GM12878 (cell line): Measurements from ENCODE around the gene C4B. TPM values are rescaled to one million over a fixed set of nuclear protein-coding genes. Genes with fewer than 3 reads are reported as not detected.

Source experiments
- ATAC-seq: fragments of 200-7000 bp; cut with Tn5 transposase; 3 replicates; pipeline ENCODE4 v1.9.1; 2020; ENCODE audit warnings: mild to moderate bottlenecking, moderate library complexity
- BruUV-seq: library from RNA; stranded (reverse); fragments of 400-500 nt; replicated peaks from 2 replicates; lab custom pipeline; 2021; lab: Mats Ljungman, UMichigan
- CTCF ChIA-PET: fragments of 300-600 bp; sonication (Branson Sonifier 250); formaldehyde crosslinking; extraction: SDS; loops from one replicate; lab custom pipeline; 2021; ENCODE audit warnings: inconsistent platforms; lab: Yijun Ruan, JAX
- POLR2A ChIA-PET: fragments of 350-600 bp; formaldehyde crosslinking; extraction: SDS; loops from one replicate; lab custom pipeline; 2021; ENCODE audit warnings: inconsistent platforms; lab: Charles Lee
- RAD21 ChIA-PET: fragments of 300-600 bp; sonication (Branson Sonifier 250); formaldehyde crosslinking; loops from one replicate; lab custom pipeline; 2023; ENCODE audit warnings: antibody characterized with exemption; ENCODE audit not compliant: unreplicated experiment; lab: Charles Lee
- SMC1A ChIA-PET: fragments of 300-600 bp; sonication (Branson Sonifier 250); formaldehyde crosslinking; loops from one replicate; lab custom pipeline; 2023; ENCODE audit not compliant: unreplicated experiment, uncharacterized antibody; lab: Charles Lee
- DNase-seq: peaks from one replicate; pipeline ENCODE4 v3.0.0-alpha.2; 2011; ENCODE audit warnings: low read depth, low spot score
- FAIRE-seq: peaks from 3 replicates; lab custom pipeline; 2011; peaks lifted over from hg19 to GRCh38; lab: Jason Lieb, UNC
- H2AFZ ChIP-seq: 2 replicates; pipeline ENCODE4 v1.6.0; 2011; ENCODE audit warnings: low read depth, low read length, control low read depth; ENCODE audit not compliant: control insufficient read depth
- H3K27ac ChIP-seq: 2 replicates; pipeline ENCODE4 v1.5.1; 2011; ENCODE audit warnings: control low read depth; ENCODE audit not compliant: control insufficient read depth, insufficient read depth
- H3K27me3 ChIP-seq, 2 experiments: replicated peaks in 1 of 2; 2 replicates each; pipeline versions ENCODE4 v1.6.0 to v1.6.1; 2011; ENCODE audit warnings: low read length in 1 of 2; ENCODE audit not compliant: control insufficient read depth in 2 of 2, insufficient read depth in 2 of 2
- H3K36me3 ChIP-seq, 2 experiments: 2 replicates each; pipeline ENCODE4 v1.5.1; 2011; ENCODE audit warnings: low read length in 1 of 2; ENCODE audit not compliant: control insufficient read depth in 2 of 2, insufficient read depth in 2 of 2
- H3K4me1 ChIP-seq: 2 replicates; pipeline ENCODE4 v1.6.1; 2011; ENCODE audit warnings: mild to moderate bottlenecking, low read length, moderate library complexity, mixed read lengths; ENCODE audit not compliant: control insufficient read depth, insufficient read depth
- H3K4me2 ChIP-seq: 2 replicates; pipeline ENCODE4 v1.6.0; 2011; ENCODE audit warnings: control low read depth; ENCODE audit not compliant: control insufficient read depth, insufficient read depth
- H3K4me3 ChIP-seq: fragments of 200-600 bp; sonication (generic); 2 replicates; pipeline ENCODE4 v1.5.1; 2016
- H3K79me2 ChIP-seq: 2 replicates; pipeline ENCODE4 v1.6.0; 2011; ENCODE audit warnings: low read length; ENCODE audit not compliant: control insufficient read depth, insufficient read depth
- H3K9ac ChIP-seq: 2 replicates; pipeline ENCODE4 v1.8.0; 2011; ENCODE audit warnings: low read length, control low read depth, mixed read lengths; ENCODE audit not compliant: control insufficient read depth, insufficient read depth
- H3K9me3 ChIP-seq: replicated peaks from 3 replicates; pipeline ENCODE4 v1.5.1; 2011; ENCODE audit warnings: mild to moderate bottlenecking, low read length; ENCODE audit not compliant: control insufficient read depth, insufficient read depth
- H4K20me1 ChIP-seq: 2 replicates; pipeline ENCODE4 v1.6.0; 2011; ENCODE audit not compliant: control insufficient read depth, insufficient read depth
- BACH1 ChIP-seq: fragments of 450-650 bp; IDR thresholded peaks from 2 replicates; pipeline ENCODE4 v1.6.1; 2017; ENCODE audit warnings: mild to moderate bottlenecking, borderline replicate concordance
- WGBS: methylation state at CpG from one replicate; pipeline ENCODE4 v1.1.6; 2016; ENCODE audit warnings: low lambda C conversion rate; ENCODE audit not compliant: insufficient replicate concordance, insufficient coverage; ENCODE audit errors: missing lambda C conversion rate; 5-methylcytosine and 5-hydroxymethylcytosine counted together
- in situ Hi-C: fragments of 300-500 bp; cut with MboI; formaldehyde crosslinking; loops from 9 replicates; pipeline ENCODE4 v1.14.3; 2018; ENCODE audit warnings: mixed read lengths
- intact Hi-C: fragments of 100-400 bp; cut with micrococcal nuclease; formaldehyde crosslinking; loops from one replicate; pipeline ENCODE4 v1.14.2; 2022; ENCODE audit not compliant: unreplicated experiment
- polyA plus RNA-seq, 11 experiments: library from polyadenylated mRNA; depleted of rRNA in 4 of 11; unstranded in 6 of 11; stranded (reverse) in 5 of 11; fragments of >200 nt; fragmentation: Nextera tagmentation in 4 of 11; fragmentation: Illumina TruSeq in 1 of 11; extraction: Ambion mirVana in 4 of 11; extraction: Trizol in 1 of 11; gene quantifications; 1 replicate in 1 of 11; 2 replicates in 10 of 11; pipeline versions ENCODE4 v1.2.1 to v1.2.3, GENCODE V29; 2011 to 2016; ENCODE audit warnings: inconsistent platforms in 2 of 11, missing spikeins in 2 of 11, low read depth in 1 of 11
- total RNA-seq, 4 experiments: library from RNA; depleted of rRNA in 3 of 4; stranded (reverse); fragments of >200 nt in 3 of 4; fragmentation: Illumina TruSeq in 1 of 4; extraction: Trizol in 1 of 4; gene quantifications; 2 replicates each; pipeline versions ENCODE4 v1.2.1 to v1.2.3, GENCODE V29; 2013 to 2021
- TF ChIP-seq, protein P1 (sequence below): IDR thresholded peaks from 2 replicates; pipeline ENCODE4 v1.6.1; 2012; ENCODE audit warnings: low read depth, low read length, improper control_type of control experiment
- TF ChIP-seq, protein P2 (sequence below): IDR thresholded peaks from 2 replicates; pipeline ENCODE4 v1.6.1; 2011; ENCODE audit warnings: low read depth, mild to moderate bottlenecking, low read length, moderate library complexity, borderline replicate concordance; ENCODE audit errors: extremely low read depth
- TF ChIP-seq, protein P3 (sequence below): fragments of 450-650 bp; formaldehyde crosslinking; IDR thresholded peaks from 2 replicates; pipeline ENCODE4 v1.5.0; 2022; ENCODE audit warnings: mild to moderate bottlenecking, missing genetic modification characterization

Gene C4B
- total and polyA plus RNA-seq, 10 of the 15 experiments (the other 5 are each of a cell fraction or from before 2014, with no cell fraction given) = 0.13 to 5.6 (median 1.7) TPM; not detected in 1

DNA sequence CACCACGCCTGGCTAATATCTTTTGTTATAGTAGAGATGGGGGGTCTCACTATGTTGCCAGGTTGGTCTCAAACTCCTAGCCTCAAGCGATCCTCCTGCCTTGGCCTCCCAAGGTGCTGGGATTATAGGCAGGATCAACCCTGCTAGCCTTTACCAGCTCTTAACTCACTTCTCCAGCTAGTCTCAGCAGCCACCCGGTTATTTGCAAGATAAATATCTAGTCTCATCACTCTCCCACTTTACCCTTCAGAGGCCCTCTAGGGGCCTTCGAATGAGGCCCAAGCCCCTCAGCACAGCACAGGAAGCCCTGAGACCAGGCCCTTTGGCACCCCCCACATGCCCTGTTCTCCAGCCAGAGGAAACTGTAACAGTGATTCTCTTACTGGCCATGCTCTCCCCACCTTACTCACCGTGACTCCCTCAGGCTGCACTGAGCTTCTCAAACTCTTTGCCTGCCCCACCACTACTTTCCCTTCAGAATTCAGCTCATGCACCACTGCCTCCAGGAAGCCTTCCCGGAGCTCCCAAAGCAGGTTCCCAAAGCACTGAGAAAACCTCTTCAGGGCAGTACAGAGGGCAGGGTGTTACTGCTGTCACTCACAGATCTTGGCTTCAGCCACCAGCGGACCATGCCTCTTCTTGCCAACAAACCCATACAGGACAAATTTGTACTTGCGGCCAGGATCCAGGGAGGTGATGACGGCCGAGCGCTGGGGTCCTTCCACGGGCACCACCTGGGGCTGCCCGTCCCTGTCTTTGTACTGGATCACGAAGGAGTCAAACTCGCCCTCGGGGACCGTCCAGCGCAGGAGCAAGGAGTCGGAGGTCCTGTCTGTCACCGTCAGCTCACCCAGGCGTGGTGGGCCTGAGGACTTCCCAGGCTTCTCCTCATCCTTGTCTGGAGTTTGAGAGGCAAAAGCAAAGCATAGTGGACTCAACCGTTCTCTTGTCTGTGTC, 69.5 kb downstream of the C4B start:
- intact Hi-C loops = no loop called here
- Histone ChIP-seq H3K9me3 (no peaks in the 10 kb centered on the region), H4K20me1 (no peaks in the 10 kb centered on the region), H3K79me2 (no peaks in the 10 kb centered on the region), H3K9ac (no peak overlapping the region), H3K27me3 (peaks cover 3 to 8% of the 10 kb centered on the region in 2 experiments; a peak in 3 of 4 replicates), H3K27ac (no peak overlapping the region), H3K4me3 (no peak overlapping the region), H2AFZ (no peak overlapping the region), H3K4me2 (no peak overlapping the region), H3K36me3 (no peaks in the 10 kb centered on the region), H3K4me1 (peaks cover 16% of the 10 kb centered on the region)
- RAD21 ChIA-PET = no interaction called here
- ATAC-seq = no peak
- WGBS = 56% methylated on average over 22 of the region's 22 CpGs
- POLR2A ChIA-PET = interaction anchor here (0.6 kb wide), 1 partner anchor 1188 kb away, joined by 3 read pairs; the partner anchor contains the start of genes RPS18 and VPS52
- CTCF ChIA-PET = interaction anchor here (0.6 to 1.0 kb wide), 2 partner anchors 71 to 113 kb away, joined by 3 read pairs; no protein-coding TSS in a partner anchor
- in situ Hi-C loops = no loop called here
- no peak for DNase-seq
- TF ChIP-seq, protein P1, sequence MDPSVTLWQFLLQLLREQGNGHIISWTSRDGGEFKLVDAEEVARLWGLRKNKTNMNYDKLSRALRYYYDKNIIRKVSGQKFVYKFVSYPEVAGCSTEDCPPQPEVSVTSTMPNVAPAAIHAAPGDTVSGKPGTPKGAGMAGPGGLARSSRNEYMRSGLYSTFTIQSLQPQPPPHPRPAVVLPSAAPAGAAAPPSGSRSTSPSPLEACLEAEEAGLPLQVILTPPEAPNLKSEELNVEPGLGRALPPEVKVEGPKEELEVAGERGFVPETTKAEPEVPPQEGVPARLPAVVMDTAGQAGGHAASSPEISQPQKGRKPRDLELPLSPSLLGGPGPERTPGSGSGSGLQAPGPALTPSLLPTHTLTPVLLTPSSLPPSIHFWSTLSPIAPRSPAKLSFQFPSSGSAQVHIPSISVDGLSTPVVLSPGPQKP = no peak
- TF ChIP-seq, protein P2, sequence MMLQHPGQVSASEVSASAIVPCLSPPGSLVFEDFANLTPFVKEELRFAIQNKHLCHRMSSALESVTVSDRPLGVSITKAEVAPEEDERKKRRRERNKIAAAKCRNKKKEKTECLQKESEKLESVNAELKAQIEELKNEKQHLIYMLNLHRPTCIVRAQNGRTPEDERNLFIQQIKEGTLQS = no peak
- TF ChIP-seq BACH1 = no peak
- TF ChIP-seq, protein P3, sequence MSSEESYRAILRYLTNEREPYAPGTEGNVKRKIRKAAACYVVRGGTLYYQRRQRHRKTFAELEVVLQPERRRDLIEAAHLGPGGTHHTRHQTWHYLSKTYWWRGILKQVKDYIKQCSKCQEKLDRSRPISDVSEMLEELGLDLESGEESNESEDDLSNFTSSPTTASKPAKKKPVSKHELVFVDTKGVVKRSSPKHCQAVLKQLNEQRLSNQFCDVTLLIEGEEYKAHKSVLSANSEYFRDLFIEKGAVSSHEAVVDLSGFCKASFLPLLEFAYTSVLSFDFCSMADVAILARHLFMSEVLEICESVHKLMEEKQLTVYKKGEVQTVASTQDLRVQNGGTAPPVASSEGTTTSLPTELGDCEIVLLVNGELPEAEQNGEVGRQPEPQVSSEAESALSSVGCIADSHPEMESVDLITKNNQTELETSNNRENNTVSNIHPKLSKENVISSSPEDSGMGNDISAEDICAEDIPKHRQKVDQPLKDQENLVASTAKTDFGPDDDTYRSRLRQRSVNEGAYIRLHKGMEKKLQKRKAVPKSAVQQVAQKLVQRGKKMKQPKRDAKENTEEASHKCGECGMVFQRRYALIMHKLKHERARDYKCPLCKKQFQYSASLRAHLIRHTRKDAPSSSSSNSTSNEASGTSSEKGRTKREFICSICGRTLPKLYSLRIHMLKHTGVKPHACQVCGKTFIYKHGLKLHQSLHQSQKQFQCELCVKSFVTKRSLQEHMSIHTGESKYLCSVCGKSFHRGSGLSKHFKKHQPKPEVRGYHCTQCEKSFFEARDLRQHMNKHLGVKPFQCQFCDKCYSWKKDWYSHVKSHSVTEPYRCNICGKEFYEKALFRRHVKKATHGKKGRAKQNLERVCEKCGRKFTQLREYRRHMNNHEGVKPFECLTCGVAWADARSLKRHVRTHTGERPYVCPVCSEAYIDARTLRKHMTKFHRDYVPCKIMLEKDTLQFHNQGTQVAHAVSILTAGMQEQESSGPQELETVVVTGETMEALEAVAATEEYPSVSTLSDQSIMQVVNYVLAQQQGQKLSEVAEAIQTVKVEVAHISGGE (CRISPR knock-in tag) = no peak
- SMC1A ChIA-PET = interaction anchor here (0.5 kb wide), 1 partner anchor 166 kb away, joined by 3 read pairs; no protein-coding TSS in a partner anchor
- BruUV-seq = no TSS peak
- no peak for FAIRE-seq
